T-helper 2 cell (primary cell): ENCODE results near the gene SPEM2.

ENCODE experiments used
- DNase-seq, 5 experiments: peaks; one replicate each; pipeline versions ENCODE4 v3.0.0 to v3.0.0-alpha.2; 2012 to 2022

SPEM2 gene

DNA sequence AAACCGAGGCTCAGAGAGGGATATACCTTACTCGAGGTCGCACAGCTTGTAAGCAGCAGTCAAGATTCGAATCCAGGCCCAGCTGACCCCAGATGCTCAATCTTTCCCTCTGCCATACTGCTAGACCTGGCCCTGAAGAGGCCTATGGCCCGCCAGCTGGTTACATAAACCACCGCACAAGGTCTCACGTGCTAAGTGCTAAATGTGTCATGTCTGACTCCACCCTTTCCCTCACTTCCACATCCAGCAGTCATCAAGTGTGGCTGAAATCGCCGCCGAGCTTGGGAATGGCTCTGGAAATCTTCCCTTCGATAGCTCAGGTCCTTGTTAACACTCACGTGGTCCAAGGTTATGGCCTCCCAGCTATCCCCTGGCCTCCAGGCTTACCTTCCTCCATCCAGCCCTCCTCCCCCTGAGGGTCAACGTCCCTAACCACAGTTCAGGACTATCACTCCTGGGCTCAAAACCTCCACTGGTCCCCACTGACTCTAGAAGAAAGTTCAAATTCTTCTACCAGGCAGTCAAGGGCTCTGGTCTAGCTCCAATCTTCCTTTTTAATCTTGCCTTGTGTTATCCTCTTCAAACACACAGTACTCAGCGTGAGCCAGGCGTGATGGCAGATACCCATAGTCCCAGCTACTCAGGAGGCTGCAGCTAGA, 50.5 kb downstream of the SPEM2 start:
- DNase-seq = no peak

DNA sequence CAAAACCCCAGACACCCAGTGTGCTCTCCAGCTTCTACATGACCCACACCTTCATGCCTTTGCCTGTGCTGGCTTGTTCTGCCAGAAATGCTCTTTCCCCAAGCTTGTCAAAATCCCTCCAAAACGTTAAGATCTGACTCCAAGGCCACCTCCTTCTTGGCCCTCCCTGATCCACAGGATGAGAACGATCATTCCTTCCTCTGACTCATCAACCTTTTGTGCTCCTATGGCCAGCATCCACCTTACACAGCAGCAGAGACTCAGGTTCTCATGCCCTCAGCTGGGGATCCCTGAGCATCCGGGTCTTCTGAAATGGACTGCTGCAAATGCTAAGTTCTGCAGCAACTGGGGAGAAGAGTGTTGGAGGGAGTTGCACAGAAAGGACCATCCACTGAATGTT, 51.1 kb downstream of the SPEM2 start:
- no peak for DNase-seq

- no peak for DNase-seq
These were observed 51.5 kb downstream of the SPEM2 start for GRCh38 chr17:7476951-7477350.
